Breast epithelium (tissue), 3 donors: ENCODE data around the gene PKNOX1.

ENCODE experiments used
- CTCF ChIP-seq, 3 donors: fragments of 450-650 bp; IDR thresholded peaks; one replicate each; pipeline ENCODE4 v1.5.1; 2016 to 2017; ENCODE audit warnings: antibody characterized with exemption in 3 of 3, mild to moderate bottlenecking in 3 of 3, moderate library complexity in 3 of 3
- POLR2A ChIP-seq: fragments of 450-650 bp; IDR thresholded peaks from one replicate; pipeline ENCODE4 v1.6.1; 2016; ENCODE audit warnings: antibody characterized with exemption, mild to moderate bottlenecking, moderate library complexity
- POLR2AphosphoS5 ChIP-seq, 3 donors: sonication (generic); formaldehyde crosslinking; IDR thresholded peaks; one replicate each; pipeline ENCODE4 v1.6.1; 2017; ENCODE audit warnings: antibody characterized with exemption in 3 of 3

- TF ChIP-seq POLR2A = no peak
- TF ChIP-seq CTCF (IDR thresholded peaks at IDR 0.05) = no peak
- TF ChIP-seq POLR2AphosphoS5 (IDR thresholded peaks at IDR 0.05) = no peak
Observed at GRCh38 chr21:42941696-42942085, 32.7 kb upstream of the PKNOX1 start.
